ENCODE results near the gene CNGB1.
"Not testable (repeated sequence)": the region's sequence is repeated elsewhere in the genome, so short reads cannot be mapped to it uniquely, and the experiment has no call there.

CNGB1 gene

DNA sequence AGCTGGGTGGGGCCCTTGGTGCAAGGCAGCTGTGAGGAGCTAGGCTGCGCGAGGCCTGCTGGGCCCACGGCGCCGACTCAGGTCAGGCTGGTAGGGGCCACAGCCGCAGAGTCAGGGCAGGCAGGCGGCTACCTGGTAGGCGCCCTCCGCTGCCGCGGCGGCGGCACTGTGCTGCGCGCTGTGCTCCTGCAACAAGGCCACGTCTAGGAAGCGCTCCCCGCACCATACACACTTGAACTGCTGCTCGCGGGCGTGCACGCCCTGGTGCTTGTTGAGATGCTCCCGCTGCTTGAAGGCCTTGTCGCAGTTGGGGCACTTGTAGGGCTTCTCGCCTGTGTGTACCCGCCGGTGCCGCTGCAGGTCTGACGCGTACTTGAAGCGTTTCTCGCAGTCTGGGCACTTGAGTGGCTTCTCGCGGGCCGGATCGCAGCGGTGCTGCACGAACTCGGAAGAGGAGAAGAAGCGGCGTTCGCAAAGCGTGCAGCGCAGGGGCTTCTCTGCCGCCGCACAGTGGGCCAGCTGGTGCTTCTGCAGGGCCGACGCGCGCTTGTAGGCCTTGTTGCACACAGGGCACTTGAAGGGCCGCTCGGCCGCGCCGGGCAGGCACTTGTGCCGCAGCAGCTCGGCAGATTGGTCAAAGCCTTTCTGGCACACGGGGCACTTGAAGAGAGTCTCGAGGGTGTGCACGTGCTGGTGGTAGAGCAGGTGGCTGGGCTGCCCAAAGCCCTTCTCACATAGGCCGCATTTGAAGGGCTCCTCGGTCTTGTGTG, 25.7 kb upstream of the CNGB1 start:
- no peak for DNase-seq

GRCh38 chr16:57995721-57996405, 24.9 kb upstream of the CNGB1 start:
- no peak for DNase-seq

DNA sequence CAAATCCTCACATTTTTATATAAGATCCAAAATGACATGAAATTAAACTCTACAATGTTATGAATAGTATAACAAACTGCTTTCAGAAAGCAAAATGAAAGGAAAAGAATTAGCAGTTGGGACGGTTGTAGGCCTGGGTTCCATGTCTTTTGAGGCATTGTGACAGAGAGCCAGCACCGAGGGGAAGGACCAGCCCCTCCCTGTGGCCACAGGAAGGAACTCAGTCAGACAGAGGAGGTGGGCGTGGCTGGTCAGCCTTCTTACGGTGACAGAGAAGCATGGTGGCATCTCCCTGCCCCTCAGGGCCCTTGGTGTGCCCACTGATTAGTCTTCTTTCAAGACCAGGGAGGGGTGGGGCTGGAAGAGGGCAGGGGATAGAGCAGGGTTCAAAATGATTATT, 23.9 kb upstream of the CNGB1 start:
- DNase-seq = peak; percentile 26

DNA sequence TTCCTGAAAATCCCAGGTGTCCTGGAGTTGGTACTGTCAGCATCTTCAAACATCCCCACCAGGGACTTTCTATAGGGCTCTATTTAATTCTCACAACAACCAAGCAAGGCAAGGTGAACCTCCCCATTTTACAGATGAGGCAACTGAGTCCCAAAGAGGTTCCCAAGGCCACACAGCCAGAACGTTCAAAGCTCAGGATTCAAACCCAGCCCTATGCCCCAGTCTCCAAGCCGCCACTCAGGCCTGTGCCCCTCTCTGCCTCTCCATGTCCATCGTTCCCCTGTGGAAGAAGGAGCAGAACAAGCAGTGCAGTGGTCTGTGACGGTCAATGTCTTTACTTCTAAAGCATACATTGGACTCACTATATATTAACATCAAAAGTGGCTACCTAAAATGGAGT, 23.4 kb upstream of the CNGB1 start:
- no peak for DNase-seq

GRCh38 chr16:57993897-57994296, 23.0 kb upstream of the CNGB1 start:
- no peak for DNase-seq

DNA sequence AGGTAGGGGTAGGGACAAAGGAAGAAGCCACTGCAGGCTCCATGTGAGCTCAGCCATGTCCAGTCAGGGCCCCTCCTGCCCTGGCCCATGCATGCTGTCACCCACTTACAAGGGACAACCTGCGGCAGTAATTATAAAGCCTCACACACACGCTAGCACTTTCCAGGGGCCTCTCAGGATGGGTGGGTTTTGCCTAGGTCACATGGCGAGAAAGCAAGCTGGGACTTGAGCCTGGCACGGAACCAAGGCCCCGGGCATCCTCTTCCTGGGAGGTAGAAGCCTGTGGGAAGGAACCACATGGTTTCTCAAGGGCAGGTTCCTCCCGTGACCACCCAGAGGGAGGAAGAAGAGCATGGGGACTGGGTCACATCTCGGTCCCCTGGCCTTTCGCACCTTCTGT, 22.5 kb upstream of the CNGB1 start:
- no peak for DNase-seq

DNA sequence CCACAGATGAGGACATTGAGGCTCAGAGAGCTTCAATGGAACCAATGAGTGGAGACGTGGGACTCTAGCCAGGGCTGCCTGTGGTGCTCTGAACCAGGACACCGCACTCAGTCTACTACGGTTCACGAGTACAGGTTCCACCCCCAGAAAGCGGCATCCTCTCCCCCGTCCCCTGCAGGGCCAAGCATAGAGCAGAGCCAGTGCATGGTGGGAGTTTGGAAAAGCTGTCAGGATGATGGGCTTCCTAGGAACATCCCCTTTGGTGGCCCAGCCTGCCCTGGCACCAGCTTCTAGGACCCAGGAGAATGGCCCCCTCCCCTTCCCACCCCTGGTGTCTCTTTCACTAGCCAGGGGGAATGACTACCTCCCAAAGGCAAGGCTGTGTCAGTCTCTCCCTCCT, 21.2 kb upstream of the CNGB1 start:
- DNase-seq = no peak

GRCh38 chr16:57991551-57992059, 20.7 kb upstream of the CNGB1 start:
- no peak for DNase-seq

DNA sequence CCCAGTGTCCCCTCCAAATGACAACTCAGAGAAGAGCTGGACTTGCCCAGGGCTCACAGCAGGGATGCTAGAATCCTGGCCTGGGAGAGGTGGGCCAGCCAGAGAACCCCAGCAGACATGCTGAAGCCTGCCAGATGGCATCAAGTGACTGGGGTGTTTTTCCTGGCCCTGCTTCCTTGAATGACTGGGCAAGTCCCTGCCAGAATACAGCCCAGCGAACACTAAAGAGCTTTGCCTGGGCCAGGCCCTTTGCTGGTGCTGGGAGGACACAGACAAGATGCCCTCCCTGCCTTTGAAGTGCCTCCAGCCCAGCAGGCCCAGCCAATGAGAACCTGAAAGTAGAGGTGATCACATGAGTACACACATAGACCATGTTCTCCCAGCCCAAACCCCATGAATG, 18.0 kb upstream of the CNGB1 start:
- no peak for DNase-seq

GRCh38 chr16:57987441-57988177, 16.7 kb upstream of the CNGB1 start:
- no peak for DNase-seq

GRCh38 chr16:57986196-57986595, 15.3 kb upstream of the CNGB1 start:
- DNase-seq = no peak

- no peak for DNase-seq
Observed at GRCh38 chr16:57985204-57986181, 14.6 kb upstream of the CNGB1 start.

DNA sequence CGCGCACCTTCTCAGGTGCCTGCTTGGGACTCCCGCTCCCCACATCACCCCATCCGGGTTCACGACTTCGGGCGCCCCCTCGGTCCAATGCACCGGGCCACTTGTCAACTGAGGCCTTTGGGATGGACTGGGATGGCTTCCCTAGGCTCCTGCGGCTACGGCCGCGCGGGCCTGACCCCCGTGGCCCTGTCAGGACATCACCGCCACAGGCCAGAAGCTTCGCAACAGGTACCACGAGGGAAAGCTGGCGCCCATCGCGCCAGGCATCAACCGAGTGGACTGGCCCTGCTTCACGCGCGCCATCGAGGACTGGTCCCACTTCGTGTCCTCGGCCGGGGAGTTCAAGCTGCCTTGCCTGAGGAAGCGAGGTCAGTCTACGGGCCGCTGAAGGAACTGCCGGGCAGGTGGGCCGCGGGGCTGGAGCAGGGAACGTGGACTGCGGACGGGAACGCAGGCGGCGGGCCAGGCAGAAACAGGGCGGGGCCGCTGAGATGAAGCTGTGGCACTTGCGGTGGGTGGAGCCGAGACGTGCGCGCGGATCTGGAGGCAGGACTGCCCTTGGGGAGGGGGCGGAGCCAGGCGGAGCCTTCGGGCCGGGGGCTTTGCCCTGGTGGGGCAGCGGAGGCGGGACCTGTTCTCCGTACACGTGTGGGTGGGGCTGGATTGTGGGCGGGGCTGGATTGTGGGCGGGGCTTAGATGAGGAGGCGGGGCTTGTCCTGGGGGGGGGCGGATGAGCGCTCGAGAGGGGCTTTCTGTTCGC, 13.7 kb upstream of the CNGB1 start:
- peak; percentile 7 for DNase-seq

- no peak for DNase-seq
Observed at GRCh38 chr16:57982385-57982784, 11.5 kb upstream of the CNGB1 start.

GRCh38 chr16:57981636-57982035, 10.7 kb upstream of the CNGB1 start:
- DNase-seq = no peak

DNA sequence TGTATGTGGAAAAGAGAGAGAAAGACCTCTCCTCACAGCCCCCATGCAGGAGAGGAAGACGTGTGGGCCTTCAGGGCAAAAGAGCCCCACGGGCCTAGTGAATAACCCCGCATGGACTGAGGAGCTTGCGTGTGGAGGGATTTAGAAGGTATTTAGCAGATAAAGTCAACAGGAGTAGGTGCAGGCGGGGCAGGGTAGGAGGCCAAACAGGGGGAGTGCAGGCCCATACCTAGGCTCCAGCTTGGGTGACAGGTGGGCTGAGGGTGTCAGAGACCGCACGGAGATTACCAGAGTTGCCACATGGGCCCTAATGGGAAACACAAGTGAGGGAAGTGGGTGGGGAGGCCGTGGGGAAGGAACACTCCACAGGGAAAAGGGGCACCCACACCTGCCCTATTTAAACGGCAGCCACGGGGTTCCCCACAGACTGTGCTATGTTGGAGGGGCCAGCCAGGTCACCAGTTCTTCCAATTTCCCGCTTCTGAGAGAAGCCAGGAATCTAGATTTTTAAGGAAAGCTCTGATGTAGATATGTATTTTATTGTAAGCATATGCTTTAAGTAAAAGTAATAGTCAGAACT, 8.2 kb upstream of the CNGB1 start:
- DNase-seq = no peak

DNA sequence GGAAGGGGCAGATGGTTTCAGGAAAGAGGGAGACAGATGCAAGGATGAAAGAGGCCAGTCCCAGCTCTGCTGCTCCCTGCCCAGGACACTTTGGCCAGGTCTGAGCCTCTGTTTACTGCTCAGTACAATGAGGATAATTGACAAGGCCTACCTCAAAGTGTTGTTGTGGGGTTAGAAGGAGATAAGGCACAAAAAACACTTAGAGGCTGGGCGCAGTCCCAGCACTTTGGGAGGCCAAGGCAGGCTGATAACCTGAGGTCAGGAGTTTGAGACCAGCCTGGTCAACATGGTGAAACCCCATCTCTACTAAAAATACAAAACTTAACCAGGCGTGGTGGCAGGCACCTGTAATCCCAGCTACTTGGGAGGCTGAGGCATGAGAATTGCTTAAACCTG, 7.1 kb upstream of the CNGB1 start:
- DNase-seq = not testable (repeated sequence)

- no peak for DNase-seq
Observed at GRCh38 chr16:57977418-57978069, 6.6 kb upstream of the CNGB1 start.

DNA sequence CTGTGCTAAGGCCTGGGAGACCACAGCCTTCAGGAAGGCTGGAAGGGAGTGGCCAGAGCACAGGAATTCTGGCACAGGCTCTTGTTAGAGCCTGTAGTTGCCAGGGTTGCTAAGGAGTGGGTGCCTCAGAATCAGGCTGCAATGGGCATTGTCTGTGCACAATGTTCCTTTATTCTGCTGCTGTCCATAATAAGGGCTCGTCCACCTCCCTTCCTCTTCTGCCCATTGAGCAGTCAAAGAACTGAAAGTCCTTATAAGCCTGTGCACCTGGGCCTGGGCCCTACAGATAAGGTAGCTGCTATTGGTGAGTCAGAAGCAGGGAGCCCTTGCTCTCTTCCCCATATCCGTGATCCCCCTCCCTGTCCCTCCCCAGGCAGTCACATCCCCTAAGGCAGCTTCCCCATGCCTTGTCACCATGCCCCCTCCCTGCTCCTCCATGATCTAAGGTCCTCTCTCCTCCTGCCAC, 5.4 kb upstream of the CNGB1 start:
- no peak for DNase-seq

DNA sequence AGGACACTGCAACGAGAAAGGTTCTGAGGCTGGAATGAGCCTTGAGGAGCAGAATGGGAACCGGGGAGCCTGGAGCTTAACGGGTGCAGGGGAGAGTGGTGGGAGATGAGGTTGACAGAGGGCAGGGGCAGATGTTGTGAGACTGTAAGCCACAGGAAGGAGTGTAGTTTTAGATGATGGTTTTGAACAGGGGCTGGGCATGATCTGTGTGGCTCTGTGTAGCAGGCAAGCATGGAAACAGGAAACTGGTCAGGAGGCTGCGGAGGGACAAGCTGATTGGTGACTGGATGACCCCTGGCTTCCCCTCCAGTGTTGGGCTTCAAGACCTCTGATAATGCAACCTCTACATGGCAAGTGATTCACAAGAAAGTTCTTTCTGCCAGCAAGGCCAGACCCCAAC, 1.4 kb upstream of the CNGB1 start:
- DNase-seq = no peak

- no peak for DNase-seq
Observed at GRCh38 chr16:57971848-57972247, 920 bp upstream of the CNGB1 start.

Data from HCEC 1CT (cell line).